ENCODE data around the gene SATL1.
"Not testable (repeated sequence)": the region's sequence is repeated elsewhere in the genome, so short reads cannot be mapped to it uniquely, and the experiment has no call there.

Gene SATL1, protein sequence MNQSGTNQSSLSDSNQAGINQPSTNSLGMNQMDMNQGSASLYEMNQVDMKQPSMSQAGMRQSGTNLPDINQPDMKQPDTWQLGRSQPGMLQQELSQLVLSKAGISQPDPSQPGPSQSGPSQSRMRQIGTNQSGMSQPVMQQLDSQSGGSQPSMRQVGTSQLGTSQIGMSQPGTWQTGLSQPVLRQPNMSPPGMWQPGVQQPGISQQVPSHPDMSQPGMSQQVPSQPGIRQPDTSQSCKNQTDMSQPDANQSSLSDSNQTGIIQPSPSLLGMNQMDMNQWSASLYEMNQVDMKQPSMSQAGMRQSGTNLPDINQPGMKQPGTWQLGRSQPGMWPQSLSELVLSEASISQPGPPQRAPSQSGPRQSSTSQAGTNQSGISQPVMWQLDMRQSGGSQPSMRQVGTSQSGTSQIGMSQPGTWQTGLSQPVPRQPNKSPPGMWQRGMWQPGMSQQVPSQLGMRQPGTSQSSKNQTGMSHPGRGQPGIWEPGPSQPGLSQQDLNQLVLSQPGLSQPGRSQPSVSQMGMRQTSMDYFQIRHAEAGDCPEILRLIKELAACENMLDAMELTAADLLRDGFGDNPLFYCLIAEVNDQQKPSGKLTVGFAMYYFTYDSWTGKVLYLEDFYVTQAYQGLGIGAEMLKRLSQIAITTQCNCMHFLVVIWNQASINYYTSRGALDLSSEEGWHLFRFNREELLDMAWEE

DNA sequence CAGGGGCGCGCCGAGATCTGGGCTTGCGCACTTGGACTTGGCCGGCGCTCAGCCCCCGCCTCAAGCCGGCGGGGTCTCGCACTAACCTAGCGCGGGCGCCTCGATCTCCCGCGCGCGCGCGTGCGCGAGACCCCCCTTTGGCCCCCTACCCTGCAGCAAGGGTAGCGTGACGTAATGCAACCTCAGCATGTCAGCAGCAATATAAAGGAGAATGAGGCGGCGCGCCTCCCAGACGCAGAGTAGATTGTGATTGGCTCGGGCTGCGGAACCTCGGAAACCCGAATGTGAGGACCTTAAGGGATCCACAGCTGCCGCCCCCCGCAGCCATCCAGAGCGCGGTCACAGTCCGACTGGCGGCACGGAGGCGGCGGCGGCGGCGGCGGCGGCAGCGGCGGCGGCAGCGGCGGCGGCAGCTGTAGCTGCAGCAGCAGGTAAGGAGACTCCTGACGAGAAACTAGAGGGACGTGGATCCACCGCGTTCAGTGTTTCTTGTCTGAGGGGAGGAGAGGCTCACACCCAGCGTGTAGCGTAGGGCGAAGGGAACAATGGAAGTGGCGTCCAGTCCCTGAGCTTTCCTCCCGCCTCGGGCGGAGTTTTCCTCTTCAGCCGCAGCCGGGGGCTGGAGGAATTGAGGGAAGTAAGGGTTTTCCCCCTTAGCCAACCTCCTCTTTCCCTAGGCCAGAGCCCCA is at the start of gene SATL1, which contains the start of gene ZNF711:
SATL1 (minus strand) TSS at position 19 of the 689 bp plus-strand sequence. CDS start 134,811 bp downstream, outside the sequence.
ZNF711 (plus strand) TSS at position 231 of the 689 bp plus-strand sequence. CDS start 3,582 bp downstream, outside the sequence.
- DNase-seq = peak; percentile 92 to 94

DNA sequence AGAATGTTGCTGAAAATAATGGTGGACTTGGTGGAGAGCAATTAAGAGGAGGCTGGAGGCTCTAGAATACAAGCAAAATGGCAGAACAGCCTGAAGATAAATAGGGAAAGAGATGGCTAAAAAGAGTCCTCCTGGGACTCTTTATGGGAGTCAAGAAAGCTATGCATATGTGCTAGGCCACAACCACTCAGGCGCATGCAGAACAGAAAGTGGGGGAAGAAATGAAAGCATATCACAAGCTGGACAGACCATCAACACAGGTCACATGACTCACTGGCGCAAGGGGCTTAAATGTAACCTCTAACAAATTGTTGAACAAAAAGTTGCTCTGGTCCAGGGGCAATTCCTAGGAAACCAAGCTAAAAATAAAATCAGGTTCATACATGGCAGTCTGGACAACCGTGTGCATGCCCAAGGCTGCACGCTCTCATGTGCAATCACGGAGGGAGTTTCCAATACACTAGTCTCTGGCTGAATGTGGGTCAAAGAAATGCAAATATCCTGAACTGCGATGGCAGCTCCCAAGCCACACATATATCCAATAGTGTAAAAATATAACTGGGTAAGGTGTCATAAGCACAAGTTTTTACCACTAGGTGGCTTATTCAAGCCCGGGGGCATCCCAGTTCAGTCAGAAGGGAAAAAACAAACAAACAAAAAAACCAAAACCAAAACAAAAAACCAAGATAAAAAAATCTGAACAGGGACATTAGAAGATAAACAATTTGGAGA is 45.6 kb upstream of the SATL1 start:
- DNase-seq = no peak

DNA sequence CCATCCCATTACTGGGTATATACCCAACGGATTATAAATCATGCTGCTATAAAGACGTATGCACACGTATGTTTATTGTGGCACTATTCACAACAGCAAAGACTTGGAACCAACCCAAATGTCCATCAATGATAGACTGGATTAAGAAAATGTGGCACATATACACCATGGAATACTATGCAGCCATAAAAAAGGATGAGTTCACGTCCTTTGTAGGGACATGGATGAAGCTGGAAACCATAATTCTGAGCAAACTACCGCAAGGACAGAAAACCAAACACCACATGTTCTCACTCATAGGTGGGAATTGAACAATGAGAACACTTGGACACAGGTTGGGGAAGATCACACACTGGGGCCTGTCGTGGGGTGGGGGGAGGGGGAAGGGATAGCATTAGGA is 41.7 kb upstream of the SATL1 start:
- not testable (repeated sequence) for DNase-seq

DNA sequence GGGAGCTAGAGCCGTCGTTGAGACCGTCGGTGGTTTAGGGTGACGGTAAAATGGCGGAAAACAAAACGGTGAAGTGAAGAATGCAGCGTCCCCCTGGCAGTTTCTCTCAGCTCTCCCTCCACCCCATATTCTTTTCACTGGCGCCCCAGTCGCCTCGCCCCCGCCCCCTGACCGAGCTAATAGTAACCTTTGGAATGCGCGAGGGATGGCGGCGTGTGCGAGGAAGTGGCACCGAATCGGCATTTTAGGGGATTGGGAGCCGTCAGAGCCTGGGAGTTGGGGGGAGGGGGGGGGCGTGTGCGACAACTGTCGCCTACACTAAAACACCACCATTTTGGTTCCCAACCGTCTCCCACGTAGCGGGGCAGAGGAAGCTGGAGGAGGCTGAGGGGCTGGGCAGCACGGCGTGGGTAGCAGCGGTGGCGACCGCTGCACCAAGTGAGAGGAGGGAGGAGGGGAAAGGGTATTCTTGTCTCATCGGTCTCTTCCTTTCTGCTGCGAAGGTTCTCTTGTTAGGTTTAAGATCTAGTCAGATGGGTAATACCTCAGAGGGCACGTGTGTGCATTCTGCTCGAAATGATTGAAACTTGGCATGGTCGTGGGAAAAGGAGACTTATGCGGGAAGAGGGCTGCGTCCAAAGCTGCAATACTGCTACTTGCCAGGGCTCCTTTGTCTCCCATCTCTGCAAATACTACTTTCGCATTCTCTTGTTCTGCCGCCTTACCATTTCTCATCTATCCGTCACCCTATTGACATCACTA is 1.1 kb upstream of the SATL1 start:
- no peak for DNase-seq

DNA sequence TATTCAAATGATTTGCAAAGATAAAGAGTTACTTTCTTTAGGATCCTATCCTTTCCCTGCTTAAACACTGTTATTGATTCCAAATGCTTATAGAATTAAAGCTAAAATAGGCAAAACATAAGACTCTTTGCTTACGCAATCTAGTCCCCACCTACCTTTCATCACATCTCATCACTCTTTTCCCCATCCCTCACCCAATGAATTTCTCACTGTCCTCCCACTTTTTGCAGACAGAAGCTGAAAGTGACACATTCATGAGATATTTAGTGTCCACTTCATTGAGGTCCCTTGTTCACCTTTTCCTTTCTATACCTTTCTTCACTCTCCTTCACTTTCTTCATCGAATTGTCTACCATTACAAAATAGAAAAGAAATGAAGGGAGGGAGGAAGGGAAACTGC is 424 bp downstream of the SATL1 start:
- DNase-seq = no peak

DNA sequence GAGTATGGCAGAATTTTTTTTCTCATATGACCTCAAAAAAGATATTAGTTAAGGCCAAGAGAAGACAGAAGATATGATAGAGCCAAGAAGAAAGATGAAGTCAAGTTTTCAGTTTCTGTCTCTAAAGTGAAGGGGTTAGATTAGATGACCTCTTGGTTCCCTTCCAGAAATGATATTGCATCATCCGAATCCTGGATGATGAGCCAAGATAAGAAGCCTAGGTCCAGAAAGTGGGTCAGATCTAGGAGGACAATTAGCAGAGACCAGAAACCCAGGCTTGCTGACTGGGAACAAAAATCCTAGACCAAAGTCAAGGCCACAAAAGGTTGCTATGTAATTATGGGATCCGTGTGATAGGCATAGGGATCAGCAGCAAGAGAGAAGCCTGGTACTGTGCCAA is 20.2 kb downstream of the SATL1 start:
- no peak for DNase-seq

DNA sequence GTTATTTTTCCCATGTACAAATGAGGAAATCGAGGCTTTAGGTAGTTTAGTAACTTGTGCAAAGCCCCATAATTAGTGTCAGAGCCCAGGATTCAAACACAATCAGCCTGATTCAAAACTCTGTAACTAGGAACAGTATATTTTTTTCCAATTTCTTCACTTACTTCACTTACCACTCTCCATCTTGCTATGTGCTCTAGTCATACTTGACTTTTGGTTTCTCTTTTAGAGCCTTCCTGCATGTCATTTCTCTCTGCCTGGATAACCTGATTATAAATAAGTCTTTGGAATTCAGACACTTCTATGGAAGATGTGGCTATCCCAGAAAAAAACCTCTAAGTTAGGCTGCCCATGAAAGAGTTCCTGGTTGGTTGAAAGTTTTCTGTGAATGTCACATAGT is 22.2 kb downstream of the SATL1 start:
- no peak for DNase-seq

DNA sequence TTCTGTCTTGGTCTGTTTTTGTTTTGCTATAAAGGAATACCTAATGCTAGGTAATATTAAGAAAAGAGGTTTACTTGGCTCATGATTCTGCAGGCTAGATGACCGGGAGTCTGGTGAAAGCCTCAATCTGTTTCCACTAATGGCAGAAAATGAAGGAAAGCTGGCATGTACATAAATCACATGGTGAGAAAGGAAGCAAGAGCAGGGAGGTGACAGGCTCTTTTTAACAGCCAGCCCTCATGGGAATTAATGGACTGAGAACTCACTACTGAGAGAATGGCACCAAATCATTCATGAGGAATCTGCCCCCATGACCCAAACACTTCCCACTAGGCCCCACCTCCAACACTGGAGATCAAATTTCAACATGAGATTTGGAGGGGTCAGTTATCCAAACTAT is 27.6 kb downstream of the SATL1 start:
- no peak for DNase-seq

DNA sequence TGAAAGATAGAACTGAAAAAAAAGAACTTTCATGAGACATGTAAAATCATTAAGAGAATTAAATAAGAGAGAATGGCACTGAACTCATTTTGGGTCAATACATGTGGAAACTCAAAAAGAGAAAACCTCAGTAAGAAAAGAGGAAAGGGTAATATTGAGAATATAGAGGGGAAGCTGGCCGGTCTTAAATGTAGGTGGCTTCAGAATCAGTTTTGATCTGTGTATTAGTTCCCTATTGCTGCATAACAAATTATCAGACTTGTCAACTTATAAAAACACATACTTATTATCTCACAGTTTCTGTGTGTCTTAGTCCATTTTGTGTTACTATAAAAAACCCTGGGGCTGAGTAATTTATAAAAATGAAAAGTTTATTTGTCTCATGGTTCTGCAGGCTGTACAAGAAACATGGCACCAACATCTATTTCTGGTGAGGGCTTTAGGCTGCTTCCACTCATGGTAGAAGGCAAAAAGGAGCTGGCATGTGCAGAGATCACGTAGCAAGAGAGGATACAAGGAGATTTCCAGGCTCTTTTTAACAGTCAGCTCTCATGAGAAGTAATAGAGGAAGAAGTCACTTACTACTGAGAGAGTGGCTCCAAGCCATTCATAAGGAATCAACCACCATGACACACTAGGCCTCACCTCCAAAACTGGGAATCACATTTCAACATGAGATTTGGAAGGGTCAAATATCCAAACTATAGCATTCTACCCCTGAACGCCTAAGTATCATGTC is 29.6 kb downstream of the SATL1 start:
- DNase-seq = no peak

DNA sequence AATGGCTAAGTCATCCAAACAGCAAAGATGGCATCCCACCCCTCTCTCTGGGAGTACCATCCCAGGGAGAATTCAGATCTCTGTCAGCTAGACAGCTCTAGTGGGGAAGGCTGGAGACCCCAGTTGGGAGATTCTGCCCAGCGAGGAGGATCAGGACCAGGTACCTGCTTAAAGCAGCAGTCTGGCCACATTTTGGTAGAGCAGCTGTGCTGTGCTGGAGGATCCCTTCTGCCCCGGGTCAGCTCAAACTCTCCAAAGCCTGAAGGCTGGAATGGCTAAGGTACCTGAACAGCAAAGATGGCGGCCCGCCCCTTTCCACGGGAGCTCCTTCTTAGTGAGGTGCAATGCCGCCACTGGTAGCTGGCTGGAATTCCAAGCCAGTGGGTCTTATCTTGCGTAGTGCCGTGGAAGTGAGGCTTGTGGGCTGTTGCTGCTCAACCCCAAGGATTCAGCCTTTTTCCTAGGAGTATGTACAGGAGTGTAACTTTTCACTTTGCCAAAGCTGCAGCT is 40.1 kb downstream of the SATL1 start:
- DNase-seq = no peak

DNA sequence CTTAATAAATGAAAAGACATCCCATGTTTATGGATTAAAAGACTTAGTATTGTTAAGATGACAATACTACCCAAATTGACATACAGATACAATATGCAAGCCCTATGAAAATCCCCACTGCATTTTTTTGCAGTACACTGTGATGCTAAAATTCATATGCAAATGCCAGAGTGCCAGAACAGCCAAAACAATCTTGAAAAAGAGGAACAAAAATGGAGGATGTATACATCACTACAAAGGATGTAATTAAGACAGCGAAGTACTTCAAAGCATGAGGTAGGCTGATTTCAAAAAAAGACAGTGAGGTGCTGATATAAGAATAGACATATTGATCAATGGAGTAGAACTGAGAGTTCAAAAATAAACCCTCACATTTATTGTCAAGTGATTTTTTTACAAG is 47.3 kb downstream of the SATL1 start:
- DNase-seq = no peak

DNA sequence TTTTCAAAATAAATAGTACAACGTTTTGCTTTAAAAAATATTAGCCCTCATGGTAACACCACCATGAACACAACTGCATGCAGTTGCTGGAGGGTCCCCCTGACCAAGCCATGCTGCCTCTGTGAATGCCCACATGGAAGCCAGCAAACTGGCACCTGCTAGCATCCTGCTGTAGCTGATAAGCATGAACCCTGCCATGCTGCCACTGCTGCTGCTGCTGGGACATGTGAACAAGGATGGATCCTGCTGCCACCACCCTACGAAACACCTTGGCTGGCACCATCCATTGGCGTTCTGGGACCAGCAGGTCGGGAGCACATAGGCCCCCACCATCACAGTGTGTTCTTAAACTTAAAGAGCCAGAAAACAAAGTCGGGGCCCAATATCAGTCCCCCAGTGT is 83.9 kb downstream of the SATL1 start:
- DNase-seq = no peak

DNA sequence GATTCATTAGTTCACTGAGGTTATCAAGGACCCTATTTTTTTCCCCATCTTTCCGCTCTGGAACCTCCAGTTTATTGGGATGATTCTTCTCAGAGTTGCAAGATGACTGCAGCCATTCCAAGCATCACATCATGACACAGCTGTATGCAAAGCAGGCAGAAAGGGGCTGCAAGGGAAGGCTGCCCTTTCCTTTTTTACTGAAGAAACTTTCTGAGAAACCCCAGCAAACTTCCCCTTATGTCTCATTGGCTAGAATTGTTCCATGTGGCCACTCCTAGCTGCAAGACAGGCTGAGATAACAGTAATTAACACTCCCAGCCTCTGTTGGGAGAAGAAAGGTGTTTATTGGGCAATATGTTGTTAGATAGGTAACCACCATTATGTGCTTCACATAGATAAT is 102.6 kb downstream of the SATL1 start:
- no peak for DNase-seq

DNA sequence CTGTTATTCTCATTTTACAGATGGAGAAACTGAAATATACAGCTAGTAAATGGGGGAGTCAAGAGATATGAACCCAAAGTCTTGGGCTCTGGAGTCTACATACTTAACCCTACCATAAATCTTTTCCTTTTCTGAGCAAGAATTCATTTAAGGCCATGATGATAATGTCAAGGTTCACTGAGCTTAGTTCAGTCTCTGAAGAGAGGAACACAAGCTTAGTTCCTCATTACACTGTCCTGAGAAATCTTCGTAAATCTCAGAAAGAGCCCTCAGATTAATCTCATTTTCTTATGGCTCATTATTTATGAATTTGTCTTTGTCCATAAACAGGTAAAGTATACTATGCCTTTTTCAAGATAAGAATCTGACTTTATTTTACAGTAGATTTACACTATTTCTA is 104.2 kb downstream of the SATL1 start:
- DNase-seq = no peak

DNA sequence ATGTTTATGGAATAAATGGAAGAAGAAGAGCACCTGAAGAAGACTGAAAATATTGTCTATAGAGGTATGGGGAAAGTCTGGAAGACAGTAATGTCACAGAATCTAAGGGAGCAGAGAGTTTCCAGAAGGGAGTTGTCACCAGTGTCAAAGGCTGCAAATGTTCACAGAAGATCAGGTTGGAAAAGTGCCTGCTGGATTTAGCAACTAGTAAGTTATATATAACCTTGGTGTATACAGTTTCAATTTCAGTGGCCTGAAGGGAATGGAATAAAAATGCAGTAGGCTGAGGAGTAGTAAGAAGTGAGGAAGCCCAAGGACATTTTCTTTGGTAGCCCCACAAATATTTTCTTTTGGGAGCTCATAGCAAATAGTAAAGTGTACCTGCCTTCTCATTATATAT is 107.2 kb downstream of the SATL1 start:
- no peak for DNase-seq

DNA sequence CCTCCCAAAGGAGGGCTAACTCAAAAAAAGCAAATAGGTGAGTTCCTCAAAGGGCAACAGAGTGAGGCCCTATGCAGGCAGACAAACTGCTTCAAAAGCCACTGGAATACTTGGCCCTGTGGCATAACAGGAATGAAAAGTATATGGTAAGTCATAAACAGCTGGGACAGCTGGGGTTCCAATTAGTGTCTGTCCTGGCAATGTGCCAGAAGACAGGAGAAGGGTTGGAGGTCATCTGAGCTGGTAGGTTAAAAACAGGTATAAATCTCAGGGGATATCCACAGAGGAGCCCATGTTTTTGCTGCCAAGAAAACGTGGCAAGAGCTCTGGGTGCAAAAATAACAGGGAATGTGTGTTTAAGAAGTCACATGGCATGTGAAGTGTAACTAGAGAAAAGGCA is 128.3 kb downstream of the SATL1 start:
- no peak for DNase-seq

DNA sequence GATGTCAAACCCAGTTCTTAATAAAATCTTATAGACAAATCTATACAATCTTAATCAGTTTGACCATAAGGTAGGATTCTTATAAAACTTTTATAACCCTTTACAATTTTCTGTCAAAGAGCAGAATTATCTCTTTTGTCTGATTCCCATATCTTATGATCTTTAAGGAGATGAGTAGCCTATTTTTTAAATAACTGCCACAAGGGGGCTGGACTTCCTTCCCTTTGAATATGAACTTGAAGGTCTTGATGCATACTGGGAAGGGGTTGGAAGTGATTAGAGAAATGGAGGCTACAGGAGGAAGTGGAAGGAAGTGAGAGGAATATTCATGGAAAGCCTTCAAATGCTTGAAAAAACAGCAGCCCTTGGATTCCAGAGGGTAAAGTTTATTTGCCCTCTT is 128.8 kb downstream of the SATL1 start:
- no peak for DNase-seq

DNA sequence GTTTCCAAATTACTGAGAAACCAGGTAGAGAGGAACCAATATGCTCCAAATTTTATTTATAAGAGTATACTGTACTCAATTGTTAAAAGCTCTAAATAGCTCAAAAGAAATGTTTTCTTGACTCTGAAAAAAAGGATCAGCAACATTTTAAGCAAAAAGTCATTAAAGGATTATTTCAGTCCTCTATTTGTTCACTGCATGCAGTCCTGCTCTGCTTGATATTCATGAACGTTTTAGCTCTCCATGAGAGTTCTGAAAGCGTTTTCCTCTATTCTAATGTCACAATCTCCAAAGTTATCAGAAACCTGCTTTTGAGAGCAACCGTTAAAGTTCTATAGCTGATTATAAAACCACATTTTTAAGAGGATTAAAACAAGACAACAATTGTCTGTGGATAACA is 129.4 kb downstream of the SATL1 start:
- DNase-seq = no peak

DNA sequence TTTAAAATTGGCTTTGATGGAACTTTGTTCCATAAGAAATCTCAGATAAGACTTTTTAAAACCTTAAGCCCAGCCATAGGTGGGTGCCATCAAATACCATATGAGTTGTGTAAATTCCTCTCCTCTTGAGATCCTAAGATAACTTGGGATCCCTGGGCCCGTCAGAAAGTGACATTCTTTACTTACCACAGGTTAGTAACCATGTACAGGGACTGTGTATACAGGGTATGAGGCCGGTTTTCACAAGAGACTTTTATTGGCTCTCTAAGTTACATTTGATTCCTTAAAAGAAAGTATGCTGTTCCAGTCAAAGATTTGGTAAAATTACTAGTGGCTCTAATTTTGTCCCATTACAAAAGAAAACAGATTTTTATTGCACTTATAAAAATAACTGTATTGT is 129.8 kb downstream of the SATL1 start:
- DNase-seq = no peak

DNA sequence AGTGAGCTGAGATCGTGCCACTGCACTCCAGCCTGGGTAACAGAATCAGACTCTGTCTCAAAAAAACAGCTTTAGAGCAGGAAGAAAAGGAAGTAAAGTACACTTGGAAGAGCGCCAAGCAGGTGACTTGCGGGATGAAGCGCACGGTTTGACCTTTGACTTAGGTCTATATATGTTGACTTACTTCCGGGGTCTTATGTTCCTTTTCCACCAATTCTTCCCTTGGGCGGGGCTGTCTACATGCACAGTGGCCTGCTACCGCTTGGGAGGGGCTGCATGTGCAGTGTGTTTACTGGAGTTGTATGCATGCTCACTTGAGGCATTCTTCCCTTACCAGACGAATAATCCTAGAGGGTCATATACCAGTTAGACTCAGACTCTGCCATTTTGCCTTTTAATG is 131.3 kb downstream of the SATL1 start:
- no peak for DNase-seq

DNA sequence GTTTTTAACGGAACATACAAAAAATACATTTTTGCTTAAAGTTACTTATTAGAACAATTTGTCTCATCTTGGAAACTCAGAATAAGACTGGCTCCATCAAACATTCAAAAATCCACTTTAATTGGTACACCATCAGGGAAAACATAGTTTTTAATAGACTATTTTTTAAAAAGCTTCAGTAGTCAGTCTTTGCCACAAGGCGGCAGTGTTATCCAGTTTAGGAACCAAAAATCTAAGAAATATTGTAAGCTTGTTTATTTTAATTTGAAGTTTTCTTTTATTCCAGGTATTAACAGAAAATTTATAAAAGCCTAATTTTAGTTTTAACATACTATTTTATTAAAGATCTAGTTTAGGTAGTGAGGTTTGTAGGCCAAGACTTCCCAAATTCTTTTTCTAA is 132.2 kb downstream of the SATL1 start:
- peak in 1 of 2 experiments; percentile 7 for DNase-seq

Measured in NCI-H1930 (cell line).